T-helper 17 cell (primary cell): ENCODE measurements around the gene CDRT15L2. TPM values are rescaled to one million over a fixed set of nuclear protein-coding genes. Genes with fewer than 3 reads are reported as not detected.
"Not testable (repeated sequence)": the region's sequence is repeated elsewhere in the genome, so short reads cannot be mapped to it uniquely, and the experiment has no call there.

Experiments
- ATAC-seq: fragments of 150-1000 bp; cut with Tn5 transposase; 2 replicates; pipeline ENCODE4 v1.10.0; 2021; ENCODE audit warnings: mild to moderate bottlenecking, moderate library complexity
- DNase-seq, 3 donors: peaks; one replicate each; pipeline versions ENCODE4 v3.0.0 to v3.0.0-alpha.2; 2020 to 2021
- H3K9me3 ChIP-seq: one replicate; pipeline ENCODE4 v1.7.0; 2013; ENCODE audit warnings: low read length, mild to moderate bottlenecking; ENCODE audit not compliant: control insufficient read depth, poor library complexity, severe bottlenecking
- H3K27ac Mint-ChIP-seq: one replicate; pipeline ENCODE4 v1.8.0; 2022; ENCODE audit warnings: mild to moderate bottlenecking, moderate library complexity, mixed read lengths
- H3K27me3 Mint-ChIP-seq: one replicate; pipeline ENCODE4 v1.8.0; 2022; ENCODE audit warnings: mixed read lengths
- H3K36me3 Mint-ChIP-seq: one replicate; pipeline ENCODE4 v1.8.0; 2022; ENCODE audit warnings: low read depth, mixed read lengths
- H3K4me1 Mint-ChIP-seq: one replicate; pipeline ENCODE4 v1.8.0; 2022; ENCODE audit warnings: mild to moderate bottlenecking, mixed read lengths
- H3K4me3 Mint-ChIP-seq: one replicate; pipeline ENCODE4 v1.8.0; 2022; ENCODE audit warnings: mild to moderate bottlenecking, moderate library complexity, mixed read lengths
- total RNA-seq, 4 donors: library from RNA in 2 of 4; stranded (reverse) in 2 of 4; gene quantifications; one replicate each; pipeline ENCODE4 v1.2.3 and lab custom pipeline; 2022 to 2026

The CDRT15L2 gene
- total RNA-seq, 2 donors from 2014 or later = not detected

GRCh38 chr17:20559018-20559417, 20.5 kb upstream of the CDRT15L2 start:
- H3K4me3 Mint-ChIP-seq, ATAC-seq, H3K4me1 Mint-ChIP-seq, DNase-seq, H3K27ac Mint-ChIP-seq, H3K9me3 ChIP-seq, H3K36me3 Mint-ChIP-seq: not testable (repeated sequence)
- peaks cover 23% of the 10 kb centered on the region for H3K27me3 Mint-ChIP-seq

GRCh38 chr17:20562587-20562986, 16.9 kb upstream of the CDRT15L2 start:
- no peaks in the 10 kb centered on the region for H3K9me3 ChIP-seq
- H3K4me3 Mint-ChIP-seq = no peak overlapping the region
- H3K36me3 Mint-ChIP-seq = peaks cover 4% of the 10 kb centered on the region
- DNase-seq = no peak
- no peak for ATAC-seq
- peaks cover 15% of the 10 kb centered on the region for H3K27me3 Mint-ChIP-seq
- peaks cover 5% of the 10 kb centered on the region for H3K4me1 Mint-ChIP-seq
- H3K27ac Mint-ChIP-seq = no peak overlapping the region

GRCh38 chr17:20565245-20565644, 14.3 kb upstream of the CDRT15L2 start:
- H3K27me3 Mint-ChIP-seq, ATAC-seq, H3K36me3 Mint-ChIP-seq, H3K27ac Mint-ChIP-seq, DNase-seq, H3K4me1 Mint-ChIP-seq, H3K9me3 ChIP-seq, H3K4me3 Mint-ChIP-seq: not testable (repeated sequence)

- H3K27me3 Mint-ChIP-seq = peaks cover 7% of the 10 kb centered on the region
- DNase-seq (no peak), ATAC-seq (no peak)
- H3K4me3 Mint-ChIP-seq = no peak overlapping the region
- peaks cover 5% of the 10 kb centered on the region for H3K4me1 Mint-ChIP-seq
- peaks cover 4% of the 10 kb centered on the region for H3K36me3 Mint-ChIP-seq
- H3K27ac Mint-ChIP-seq = no peak overlapping the region
- H3K9me3 ChIP-seq = no peaks in the 10 kb centered on the region
These were observed 13.8 kb upstream of the CDRT15L2 start for GRCh38 chr17:20565711-20566110.

- not testable (repeated sequence) for H3K27ac Mint-ChIP-seq, DNase-seq, H3K4me3 Mint-ChIP-seq, H3K36me3 Mint-ChIP-seq, ATAC-seq, H3K9me3 ChIP-seq, H3K4me1 Mint-ChIP-seq
- H3K27me3 Mint-ChIP-seq = peaks cover 17% of the 10 kb centered on the region
These were observed 12.8 kb upstream of the CDRT15L2 start for GRCh38 chr17:20566736-20567135.

- H3K9me3 ChIP-seq, H3K4me1 Mint-ChIP-seq, DNase-seq, ATAC-seq, H3K36me3 Mint-ChIP-seq, H3K4me3 Mint-ChIP-seq, H3K27ac Mint-ChIP-seq: not testable (repeated sequence)
- peaks cover 23% of the 10 kb centered on the region for H3K27me3 Mint-ChIP-seq
These were observed 12.1 kb upstream of the CDRT15L2 start for GRCh38 chr17:20567421-20567820.

- not testable (repeated sequence) for ATAC-seq, H3K4me3 Mint-ChIP-seq, H3K27ac Mint-ChIP-seq, H3K9me3 ChIP-seq, H3K4me1 Mint-ChIP-seq, H3K36me3 Mint-ChIP-seq, DNase-seq
- peaks cover 17% of the 10 kb centered on the region for H3K27me3 Mint-ChIP-seq
These were observed 10.9 kb upstream of the CDRT15L2 start for GRCh38 chr17:20568604-20569003.

- H3K4me1 Mint-ChIP-seq, H3K4me3 Mint-ChIP-seq, H3K9me3 ChIP-seq, ATAC-seq, H3K36me3 Mint-ChIP-seq, DNase-seq, H3K27ac Mint-ChIP-seq: not testable (repeated sequence)
- H3K27me3 Mint-ChIP-seq = peaks cover 17% of the 10 kb centered on the region
These were observed 7.9 kb upstream of the CDRT15L2 start for GRCh38 chr17:20571653-20572052.

GRCh38 chr17:20573216-20573615, 6.3 kb upstream of the CDRT15L2 start:
- H3K9me3 ChIP-seq, ATAC-seq, H3K4me3 Mint-ChIP-seq, H3K36me3 Mint-ChIP-seq, H3K4me1 Mint-ChIP-seq, H3K27ac Mint-ChIP-seq, DNase-seq: not testable (repeated sequence)
- peaks cover 17% of the 10 kb centered on the region for H3K27me3 Mint-ChIP-seq

GRCh38 chr17:20575071-20575470, 4.5 kb upstream of the CDRT15L2 start:
- not testable (repeated sequence) for ATAC-seq, H3K9me3 ChIP-seq, H3K4me1 Mint-ChIP-seq, H3K4me3 Mint-ChIP-seq, H3K27ac Mint-ChIP-seq, H3K36me3 Mint-ChIP-seq, DNase-seq
- H3K27me3 Mint-ChIP-seq = peaks cover 22% of the 10 kb centered on the region

- not testable (repeated sequence) for H3K4me3 Mint-ChIP-seq, DNase-seq, H3K4me1 Mint-ChIP-seq, H3K27ac Mint-ChIP-seq, ATAC-seq, H3K9me3 ChIP-seq, H3K36me3 Mint-ChIP-seq
- H3K27me3 Mint-ChIP-seq = peaks cover 17% of the 10 kb centered on the region
These were observed 4.5 kb downstream of the CDRT15L2 start for GRCh38 chr17:20583891-20584577.

GRCh38 chr17:20588744-20589453, 9.4 kb downstream of the CDRT15L2 start:
- not testable (repeated sequence) for H3K9me3 ChIP-seq, H3K36me3 Mint-ChIP-seq, H3K4me3 Mint-ChIP-seq, H3K27ac Mint-ChIP-seq, DNase-seq, ATAC-seq, H3K4me1 Mint-ChIP-seq
- H3K27me3 Mint-ChIP-seq = peaks cover 12% of the 10 kb centered on the region

GRCh38 chr17:20589454-20589810, 9.9 kb downstream of the CDRT15L2 start:
- not testable (repeated sequence) for H3K4me1 Mint-ChIP-seq, H3K36me3 Mint-ChIP-seq, ATAC-seq, DNase-seq, H3K9me3 ChIP-seq, H3K27ac Mint-ChIP-seq, H3K4me3 Mint-ChIP-seq
- H3K27me3 Mint-ChIP-seq = peaks cover 12% of the 10 kb centered on the region

- not testable (repeated sequence) for H3K27me3 Mint-ChIP-seq, H3K9me3 ChIP-seq, DNase-seq, H3K4me3 Mint-ChIP-seq, ATAC-seq, H3K4me1 Mint-ChIP-seq, H3K27ac Mint-ChIP-seq, H3K36me3 Mint-ChIP-seq
These were observed 11.5 kb downstream of the CDRT15L2 start for GRCh38 chr17:20591040-20591439.
